MM.1S (cell line): ENCODE results near the gene ECE1.

Experiments used
- DNase-seq: peaks from one replicate; pipeline ENCODE4 v3.0.0-alpha.2; 2015
- H2AFZ ChIP-seq: fragments of 300-600 bp; sonication (generic); 2 replicates; pipeline ENCODE4 v1.6.0; 2016; ENCODE audit warnings: antibody characterized with exemption, low read length
- H3F3A ChIP-seq: fragments of 300-600 bp; sonication (generic); 2 replicates; pipeline ENCODE4 v1.6.1; 2016; ENCODE audit warnings: mild to moderate bottlenecking, antibody characterized with exemption, low read length, moderate library complexity, mixed read lengths; ENCODE audit not compliant: insufficient read depth
- H3K27ac ChIP-seq: fragments of 300-600 bp; sonication (generic); 2 replicates; pipeline ENCODE4 v1.5.1; 2016; ENCODE audit warnings: mild to moderate bottlenecking, low read length
- H3K27me3 ChIP-seq: fragments of 300-600 bp; sonication (generic); replicated peaks from 2 replicates; pipeline ENCODE4 v1.6.0; 2016; ENCODE audit warnings: low read length; ENCODE audit not compliant: insufficient read depth
- H3K36me3 ChIP-seq: fragments of 300-600 bp; sonication (generic); replicated peaks from 2 replicates; pipeline ENCODE4 v1.6.1; 2016; ENCODE audit warnings: mild to moderate bottlenecking, low read length, mixed read lengths; ENCODE audit not compliant: insufficient read depth
- H3K4me1 ChIP-seq: fragments of 300-600 bp; sonication (generic); 2 replicates; pipeline ENCODE4 v1.6.1; 2016; ENCODE audit warnings: low read length, mixed read lengths
- H3K4me2 ChIP-seq: fragments of 300-600 bp; sonication (generic); 2 replicates; pipeline ENCODE4 v1.6.0; 2016; ENCODE audit warnings: low read depth, low read length
- H3K4me3 ChIP-seq: fragments of 300-600 bp; sonication (generic); 2 replicates; pipeline ENCODE4 v1.5.1; 2016; ENCODE audit warnings: low read length, mixed read lengths
- H3K79me2 ChIP-seq: fragments of 300-600 bp; sonication (generic); 2 replicates; pipeline ENCODE4 v1.6.1; 2016; ENCODE audit warnings: mixed run types, low read length, mixed read lengths
- H3K9ac ChIP-seq: fragments of 300-600 bp; sonication (generic); 2 replicates; pipeline ENCODE4 v1.6.1; 2016; ENCODE audit warnings: low read length, mixed read lengths
- H3K9me2 ChIP-seq: fragments of 300-600 bp; sonication (generic); replicated peaks from 2 replicates; pipeline ENCODE4 v1.6.1; 2016; ENCODE audit warnings: mild to moderate bottlenecking, low read length, mixed read lengths; ENCODE audit not compliant: insufficient read depth
- H3K9me3 ChIP-seq: fragments of 300-600 bp; sonication (generic); replicated peaks from 2 replicates; pipeline ENCODE4 v1.6.1; 2016; ENCODE audit warnings: mild to moderate bottlenecking, low read length, mixed read lengths; ENCODE audit not compliant: insufficient read depth
- H4K20me1 ChIP-seq: fragments of 300-600 bp; sonication (generic); 2 replicates; pipeline ENCODE4 v1.6.1; 2016; ENCODE audit warnings: mild to moderate bottlenecking, low read length, moderate library complexity, mixed read lengths; ENCODE audit not compliant: insufficient read depth
- EZH2 ChIP-seq: fragments of 300-600 bp; sonication (generic); optimal IDR thresholded peaks from 2 replicates; pipeline ENCODE3; 2017; ENCODE audit warnings: low read depth, mild to moderate bottlenecking, antibody characterized with exemption, low read length, mixed read lengths
- EZH2phosphoT487 ChIP-seq: fragments of 300-600 bp; sonication (generic); IDR thresholded peaks from 2 replicates; pipeline ENCODE4 v1.6.1; 2018; ENCODE audit warnings: antibody characterized with exemption, low read length
- TF ChIP-seq, protein P1 (sequence below): fragments of 300-600 bp; sonication (generic); IDR thresholded peaks from 2 replicates; pipeline ENCODE4 v1.5.1; 2016; ENCODE audit warnings: antibody characterized with exemption, low read length, mixed read lengths

Gene ECE1

DNA sequence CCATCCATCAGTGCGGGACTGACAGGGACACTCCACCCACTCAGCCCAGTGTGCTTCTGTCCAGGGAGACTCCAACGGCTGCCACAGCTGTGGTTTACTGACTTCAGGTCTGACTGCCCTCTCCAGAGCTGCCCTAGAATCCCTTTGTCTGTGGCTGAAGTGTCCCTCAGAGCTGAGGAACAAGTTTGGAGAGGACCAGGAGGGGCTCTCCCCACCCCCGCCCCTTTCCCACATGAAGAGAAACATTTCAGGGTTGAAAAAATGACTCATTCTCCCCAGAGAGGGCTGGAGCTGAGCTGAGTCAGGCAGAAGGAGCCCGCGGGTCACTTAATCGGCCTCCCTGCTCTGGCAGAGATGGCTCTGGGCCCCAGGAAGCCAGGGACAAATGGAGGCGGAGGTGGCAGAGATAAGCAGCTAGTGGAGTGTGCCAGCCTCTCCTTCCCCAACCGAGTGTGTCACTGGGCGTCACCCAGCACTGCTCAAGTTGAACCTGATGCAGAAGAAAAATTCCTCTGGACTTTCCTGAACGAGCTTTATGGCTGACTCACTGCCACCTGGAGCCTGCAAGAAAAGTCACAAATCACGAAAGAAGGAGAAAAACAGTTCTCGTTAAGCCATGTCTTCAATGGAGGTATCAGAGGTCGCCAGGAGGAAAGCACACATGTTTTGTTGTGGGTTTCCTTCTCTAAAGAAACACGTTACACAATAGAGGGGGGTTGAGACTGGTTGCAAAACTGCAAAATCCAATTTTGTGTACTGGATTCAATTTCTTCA, 34.3 kb upstream of the ECE1 start:
- H3K27me3 ChIP-seq = no peaks in the 10 kb centered on the region
- TF ChIP-seq EZH2phosphoT487 = no peak
- TF ChIP-seq, protein P1, sequence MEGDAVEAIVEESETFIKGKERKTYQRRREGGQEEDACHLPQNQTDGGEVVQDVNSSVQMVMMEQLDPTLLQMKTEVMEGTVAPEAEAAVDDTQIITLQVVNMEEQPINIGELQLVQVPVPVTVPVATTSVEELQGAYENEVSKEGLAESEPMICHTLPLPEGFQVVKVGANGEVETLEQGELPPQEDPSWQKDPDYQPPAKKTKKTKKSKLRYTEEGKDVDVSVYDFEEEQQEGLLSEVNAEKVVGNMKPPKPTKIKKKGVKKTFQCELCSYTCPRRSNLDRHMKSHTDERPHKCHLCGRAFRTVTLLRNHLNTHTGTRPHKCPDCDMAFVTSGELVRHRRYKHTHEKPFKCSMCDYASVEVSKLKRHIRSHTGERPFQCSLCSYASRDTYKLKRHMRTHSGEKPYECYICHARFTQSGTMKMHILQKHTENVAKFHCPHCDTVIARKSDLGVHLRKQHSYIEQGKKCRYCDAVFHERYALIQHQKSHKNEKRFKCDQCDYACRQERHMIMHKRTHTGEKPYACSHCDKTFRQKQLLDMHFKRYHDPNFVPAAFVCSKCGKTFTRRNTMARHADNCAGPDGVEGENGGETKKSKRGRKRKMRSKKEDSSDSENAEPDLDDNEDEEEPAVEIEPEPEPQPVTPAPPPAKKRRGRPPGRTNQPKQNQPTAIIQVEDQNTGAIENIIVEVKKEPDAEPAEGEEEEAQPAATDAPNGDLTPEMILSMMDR = no peak
- TF ChIP-seq EZH2 = no peak
- H3K79me2 ChIP-seq = peaks cover 73% of the 10 kb centered on the region
- no peaks in the 10 kb centered on the region for H3F3A ChIP-seq
- no peak overlapping the region for H3K4me2 ChIP-seq
- no peaks in the 10 kb centered on the region for H3K4me1 ChIP-seq
- no peaks in the 10 kb centered on the region for H3K9me2 ChIP-seq
- no peak overlapping the region for H3K9ac ChIP-seq
- no peaks in the 10 kb centered on the region for H4K20me1 ChIP-seq
- H3K9me3 ChIP-seq = no peaks in the 10 kb centered on the region
- DNase-seq = no peak
- H3K27ac ChIP-seq = no peak overlapping the region
- no peaks in the 10 kb centered on the region for H3K36me3 ChIP-seq
- H3K4me3 ChIP-seq = no peak overlapping the region
- no peak overlapping the region for H2AFZ ChIP-seq

DNA sequence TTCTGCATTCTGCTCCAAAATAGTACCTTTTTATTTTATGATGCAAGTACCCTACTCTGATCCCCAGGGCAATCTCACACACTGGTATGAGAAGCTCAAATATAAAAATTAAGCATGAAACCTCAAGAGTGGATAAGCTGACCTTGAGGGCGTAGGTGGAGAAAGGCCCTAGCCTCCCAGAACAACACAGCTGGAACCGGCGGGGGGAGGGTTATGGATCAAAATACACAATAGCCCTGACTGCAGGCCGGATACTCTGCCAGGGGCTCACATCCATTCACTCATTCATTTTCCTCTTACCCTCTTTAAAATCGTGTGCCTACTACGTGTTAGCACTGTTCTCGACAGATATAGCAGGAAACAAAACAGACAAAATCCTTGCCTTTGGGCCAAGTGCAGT, 32.8 kb upstream of the ECE1 start:
- Histone ChIP-seq H4K20me1 (no peaks in the 10 kb centered on the region), H3K4me2 (no peak overlapping the region), H3K27me3 (no peaks in the 10 kb centered on the region), H3F3A (no peaks in the 10 kb centered on the region), H3K9me3 (no peaks in the 10 kb centered on the region), H3K9ac (no peak overlapping the region), H3K4me3 (no peak overlapping the region), H3K36me3 (no peaks in the 10 kb centered on the region), H3K79me2 (peaks cover 64% of the 10 kb centered on the region), H3K9me2 (no peaks in the 10 kb centered on the region), H2AFZ (no peak overlapping the region), H3K4me1 (no peaks in the 10 kb centered on the region), H3K27ac (no peak overlapping the region)
- TF ChIP-seq, protein P1 = no peak
- no peak for TF ChIP-seq EZH2phosphoT487
- no peak for TF ChIP-seq EZH2
- DNase-seq = no peak

DNA sequence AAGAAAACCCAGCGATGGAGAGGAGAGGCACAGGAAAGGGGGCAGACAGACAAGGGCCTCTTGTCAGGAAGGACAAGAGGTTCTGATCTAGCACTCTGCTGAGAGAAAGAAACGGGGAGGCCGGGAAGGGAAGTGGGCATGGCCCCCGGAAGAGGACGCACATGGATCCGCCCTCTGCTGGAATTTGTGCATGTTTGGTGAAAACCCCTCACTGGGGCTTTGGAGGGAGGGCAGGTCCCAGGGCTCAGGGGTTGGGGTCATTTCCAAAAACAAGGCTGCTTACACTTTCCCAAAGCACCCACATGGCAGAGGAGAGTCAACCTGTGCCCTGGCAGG, 32.4 kb upstream of the ECE1 start:
- no peak overlapping the region for H3K9ac ChIP-seq
- no peak for DNase-seq
- no peaks in the 10 kb centered on the region for H3F3A ChIP-seq
- no peak overlapping the region for H3K27ac ChIP-seq
- no peaks in the 10 kb centered on the region for H4K20me1 ChIP-seq
- no peaks in the 10 kb centered on the region for H3K36me3 ChIP-seq
- no peaks in the 10 kb centered on the region for H3K9me3 ChIP-seq
- no peak for TF ChIP-seq EZH2phosphoT487
- TF ChIP-seq, protein P1 = no peak
- no peak for TF ChIP-seq EZH2
- H2AFZ ChIP-seq = no peak overlapping the region
- H3K4me2 ChIP-seq = no peak overlapping the region
- H3K79me2 ChIP-seq = peaks cover 64% of the 10 kb centered on the region
- H3K27me3 ChIP-seq = no peaks in the 10 kb centered on the region
- no peaks in the 10 kb centered on the region for H3K9me2 ChIP-seq
- H3K4me3 ChIP-seq = no peak overlapping the region
- no peaks in the 10 kb centered on the region for H3K4me1 ChIP-seq
